NB4 (cell line): Measurements from ENCODE around the gene CARNS1.

ENCODE experiments used
- DNase-seq: peaks from one replicate; pipeline ENCODE4 v3.0.0; 2010; ENCODE audit warnings: low read depth
- H3K4me3 ChIP-seq: one replicate; pipeline ENCODE4 v1.5.1; 2011; ENCODE audit warnings: mild to moderate bottlenecking, low read depth, low read length, moderate library complexity
- MYC ChIP-seq: IDR thresholded peaks from 2 replicates; pipeline ENCODE4 v1.6.1; 2011; ENCODE audit warnings: low read depth, low read length
- POLR2A ChIP-seq: IDR thresholded peaks from 2 replicates; pipeline ENCODE4 v1.6.1; 2011; ENCODE audit warnings: mild to moderate bottlenecking; ENCODE audit not compliant: insufficient read length; ENCODE audit errors: extremely low read depth
- TF ChIP-seq, protein P1 (sequence below): IDR thresholded peaks from one replicate; pipeline ENCODE4 v1.5.1; 2012; ENCODE audit warnings: low read depth, low read length
- TF ChIP-seq, protein P2 (sequence below): IDR thresholded peaks from 2 replicates; pipeline ENCODE4 v1.6.1; 2011; ENCODE audit warnings: low read depth, low read length

Gene CARNS1

DNA sequence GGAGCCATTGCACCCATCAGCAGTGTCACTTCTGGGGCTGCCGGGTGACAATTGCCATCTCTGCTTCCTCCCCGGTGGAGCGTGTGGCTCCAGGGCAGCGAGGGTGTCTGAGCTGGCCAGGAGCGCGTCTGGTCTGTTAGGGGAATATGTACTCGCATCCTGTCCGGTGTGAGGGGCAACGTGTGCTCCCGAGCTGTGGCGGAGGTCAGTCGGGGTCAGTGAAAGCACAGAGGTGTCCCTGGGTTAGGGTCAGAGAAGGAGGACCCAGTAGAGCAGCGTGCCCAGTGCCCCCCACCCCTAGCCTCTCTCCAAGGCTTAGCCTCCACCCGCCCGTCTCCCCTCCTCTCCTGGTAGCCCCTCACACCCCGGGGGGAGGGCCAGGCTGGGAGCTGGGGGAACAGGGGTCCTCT, 43.6 kb upstream of the CARNS1 start:
- DNase-seq, result peak; percentile 43
- TF ChIP-seq MYC, result no peak
- no peak for TF ChIP-seq POLR2A
- TF ChIP-seq, protein P1, sequence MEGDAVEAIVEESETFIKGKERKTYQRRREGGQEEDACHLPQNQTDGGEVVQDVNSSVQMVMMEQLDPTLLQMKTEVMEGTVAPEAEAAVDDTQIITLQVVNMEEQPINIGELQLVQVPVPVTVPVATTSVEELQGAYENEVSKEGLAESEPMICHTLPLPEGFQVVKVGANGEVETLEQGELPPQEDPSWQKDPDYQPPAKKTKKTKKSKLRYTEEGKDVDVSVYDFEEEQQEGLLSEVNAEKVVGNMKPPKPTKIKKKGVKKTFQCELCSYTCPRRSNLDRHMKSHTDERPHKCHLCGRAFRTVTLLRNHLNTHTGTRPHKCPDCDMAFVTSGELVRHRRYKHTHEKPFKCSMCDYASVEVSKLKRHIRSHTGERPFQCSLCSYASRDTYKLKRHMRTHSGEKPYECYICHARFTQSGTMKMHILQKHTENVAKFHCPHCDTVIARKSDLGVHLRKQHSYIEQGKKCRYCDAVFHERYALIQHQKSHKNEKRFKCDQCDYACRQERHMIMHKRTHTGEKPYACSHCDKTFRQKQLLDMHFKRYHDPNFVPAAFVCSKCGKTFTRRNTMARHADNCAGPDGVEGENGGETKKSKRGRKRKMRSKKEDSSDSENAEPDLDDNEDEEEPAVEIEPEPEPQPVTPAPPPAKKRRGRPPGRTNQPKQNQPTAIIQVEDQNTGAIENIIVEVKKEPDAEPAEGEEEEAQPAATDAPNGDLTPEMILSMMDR, result no peak
- TF ChIP-seq, protein P2, sequence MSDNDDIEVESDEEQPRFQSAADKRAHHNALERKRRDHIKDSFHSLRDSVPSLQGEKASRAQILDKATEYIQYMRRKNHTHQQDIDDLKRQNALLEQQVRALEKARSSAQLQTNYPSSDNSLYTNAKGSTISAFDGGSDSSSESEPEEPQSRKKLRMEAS, result no peak
- peak overlapping the region; percentile 47 for H3K4me3 ChIP-seq

DNA sequence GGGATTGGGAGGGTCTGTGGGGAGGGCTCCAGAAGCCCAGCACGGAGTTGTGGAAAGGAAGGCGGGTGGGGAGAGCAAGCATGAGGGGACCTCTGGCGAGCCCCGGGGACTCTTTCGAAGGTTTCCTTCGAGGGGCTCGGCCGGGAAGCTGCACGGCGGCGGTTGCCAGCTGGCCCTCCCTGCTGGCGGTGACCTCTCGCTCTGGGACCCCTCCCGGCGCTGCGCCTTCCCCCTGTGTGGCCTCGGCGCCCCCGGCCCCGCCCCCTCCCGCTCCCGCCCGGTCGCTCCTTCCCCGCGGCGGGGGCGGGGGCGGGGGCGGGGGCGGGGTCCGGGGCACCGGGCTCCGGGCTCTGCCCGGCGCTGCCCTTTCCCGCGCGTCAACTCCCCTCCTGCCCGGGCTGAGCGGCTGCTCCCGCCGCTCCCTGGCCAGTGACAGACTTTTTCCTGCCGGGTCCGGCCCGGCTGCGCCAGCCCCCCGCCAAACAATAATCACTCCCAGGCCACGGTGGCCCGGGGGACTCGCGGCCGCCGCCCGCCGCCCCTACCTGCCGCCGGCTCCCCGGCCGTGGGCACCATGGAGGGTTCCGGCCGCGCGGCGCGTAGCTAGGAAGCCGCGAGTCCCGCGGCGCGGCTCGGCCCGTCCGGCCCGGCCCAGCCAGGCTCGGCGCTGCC, 43.0 kb upstream of the CARNS1 start:
- peak overlapping the region; percentile 47 for H3K4me3 ChIP-seq
- TF ChIP-seq, protein P2, result no peak
- TF ChIP-seq POLR2A, result no peak
- TF ChIP-seq, protein P1, result no peak
- 0 out of 2 replicates have a peak, but pooled peaks have one; percentile 11 for TF ChIP-seq MYC
- DNase-seq, result peak; percentile 72

DNA sequence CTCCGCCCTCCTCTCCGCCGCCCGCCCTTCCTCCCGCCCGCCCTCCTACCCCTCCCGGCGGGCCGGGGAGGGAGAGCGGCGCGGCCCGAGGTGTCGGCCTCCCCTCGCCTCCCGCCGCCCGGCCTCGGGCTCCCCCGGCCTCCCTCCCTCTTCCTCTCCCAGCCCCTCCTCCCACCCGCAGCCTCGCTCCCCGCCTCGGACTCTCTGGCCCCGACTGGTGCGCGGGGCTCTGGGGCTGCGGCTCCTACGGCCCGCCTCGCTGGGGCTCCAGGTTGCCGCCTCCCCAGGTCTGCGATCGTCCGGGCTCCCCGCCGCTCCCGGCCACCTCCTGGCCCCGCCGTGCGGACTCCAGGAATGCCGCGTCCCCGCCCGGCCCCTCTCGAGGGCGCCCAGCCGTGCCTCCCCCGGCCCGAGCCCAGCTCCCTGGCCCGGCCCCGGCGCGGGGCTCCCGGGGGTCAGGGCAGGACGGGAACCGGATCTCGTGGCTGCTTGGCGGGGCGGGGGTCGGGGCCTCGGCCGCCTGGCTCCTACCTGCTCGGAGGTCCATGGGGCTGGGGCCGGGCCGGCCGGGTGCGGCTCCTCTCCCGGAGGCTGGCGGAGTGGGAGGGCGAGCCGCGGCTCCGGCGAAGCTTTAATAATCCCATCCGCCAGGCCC, 42.4 kb upstream of the CARNS1 start, which contains the start of gene CLCF1:
Gene CLCF1, minus strand, starts transcription at position 606 of the 655 bp plus-strand sequence. Its CDS starts 59 bp downstream, at position 547.
- DNase-seq, result peak; percentile 87
- peak within 1 kb of the TSS; percentile 64 for H3K4me3 ChIP-seq
- TF ChIP-seq, protein P2, result no peak
- peak; percentile 33 for TF ChIP-seq POLR2A

DNA sequence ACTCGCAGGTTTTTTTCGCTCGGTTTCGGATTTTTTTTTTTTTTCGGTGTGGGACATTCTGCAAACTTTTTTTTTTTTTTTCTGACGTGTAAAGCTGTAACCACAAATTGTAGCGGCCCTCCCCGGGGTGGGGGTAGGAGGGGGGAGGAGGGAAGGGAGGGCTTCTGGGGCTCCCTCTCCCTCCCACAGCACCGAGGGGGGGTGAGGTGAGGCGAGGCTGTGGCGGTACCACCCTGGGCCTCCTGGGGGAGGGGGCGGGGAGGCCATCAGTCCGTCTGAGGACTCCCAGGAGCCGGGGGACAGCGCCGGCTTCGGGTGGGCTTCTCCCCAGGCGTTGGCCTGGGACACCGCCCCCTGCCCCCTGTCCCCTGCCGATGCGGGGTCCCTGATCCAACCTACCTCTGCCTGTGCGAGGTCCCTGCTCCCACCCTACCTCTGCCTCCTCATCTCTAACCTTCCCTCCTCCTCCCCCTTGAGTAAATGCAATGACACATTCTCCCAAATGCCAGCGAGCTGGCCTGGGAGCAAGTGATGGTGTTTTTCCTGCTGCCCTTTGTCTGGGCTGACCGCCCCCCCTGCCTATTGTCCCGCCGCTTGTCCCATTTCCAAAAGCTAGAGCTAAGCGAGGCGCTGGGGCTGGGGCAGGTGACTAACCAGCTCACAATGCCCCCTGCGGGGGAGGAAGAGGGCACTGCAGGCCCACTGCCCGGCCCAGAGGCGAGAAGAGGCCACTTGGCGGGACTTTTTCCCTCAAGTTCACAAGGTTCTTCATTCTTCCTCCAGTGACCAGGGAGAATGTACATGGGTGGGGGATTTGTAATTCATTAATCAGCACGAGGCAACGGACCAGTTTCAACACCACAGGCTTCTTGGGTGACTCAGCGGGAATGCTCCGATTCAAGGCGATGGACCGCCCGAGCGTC, 41.6 kb upstream of the CARNS1 start:
- TF ChIP-seq, protein P2, result peak; percentile 89
- peak; percentile 85 for TF ChIP-seq MYC
- TF ChIP-seq, protein P1, result peak; percentile 56
- no peak for TF ChIP-seq POLR2A
- peak; percentile 95 for DNase-seq
- H3K4me3 ChIP-seq, result peak overlapping the region; percentile 64

DNA sequence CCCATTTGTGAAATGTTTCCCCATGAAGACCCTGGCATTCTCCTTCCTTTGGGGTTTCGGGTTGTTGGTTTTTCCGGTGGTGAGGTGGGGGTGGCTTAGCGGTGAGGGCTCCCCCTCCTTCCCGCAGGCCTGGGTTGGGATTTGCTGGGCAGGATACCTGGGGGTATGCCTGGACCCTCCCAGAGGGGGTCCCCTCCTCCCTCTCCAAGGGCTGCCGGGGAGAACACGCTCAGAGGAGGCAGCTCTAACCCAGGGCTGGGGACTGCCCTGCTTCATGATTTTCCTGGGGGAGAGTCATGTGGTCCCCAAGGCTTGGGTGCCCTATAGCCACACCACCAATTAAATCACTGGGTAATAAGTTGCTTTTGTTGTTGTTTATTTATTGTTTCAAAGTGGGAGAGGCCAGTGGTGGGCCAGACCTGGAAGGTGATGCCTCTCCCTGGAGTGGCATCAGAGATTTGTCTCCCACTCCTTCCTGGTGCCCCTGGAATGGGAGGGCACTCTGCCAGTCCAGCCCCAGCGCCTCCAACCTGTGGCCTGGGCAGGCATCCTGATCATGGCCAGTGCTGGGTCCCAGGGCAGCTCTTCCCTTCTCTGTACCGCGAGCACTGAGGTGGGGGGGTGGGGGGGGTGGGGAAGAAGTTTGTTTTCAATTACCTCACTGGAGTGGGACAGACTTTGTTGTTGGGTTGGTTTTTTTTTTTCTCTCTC, 40.8 kb upstream of the CARNS1 start:
- TF ChIP-seq, protein P1, result no peak
- TF ChIP-seq POLR2A (no peak), MYC (no peak)
- TF ChIP-seq, protein P2, result no peak
- no peak for DNase-seq
- peak overlapping the region; percentile 21 for H3K4me3 ChIP-seq
